Activated T-cell treated with anti-CD3 and anti-CD28 coated beads, Interleukin-2, amount 50 U/mL, for 4 hours (primary cell): ENCODE results near the gene IBA57. TPM values are rescaled to one million over a fixed set of nuclear protein-coding genes. Genes with fewer than 3 reads are reported as not detected.

Experiments used
- ATAC-seq, 2 donors: fragments of 200-7000 bp; cut with Tn5 transposase; one replicate each; pipeline ENCODE4 v1.10.0; 2021
- DNase-seq: peaks from one replicate; pipeline ENCODE4 v3.0.0-alpha.2; 2020
- H3K27me3 Mint-ChIP-seq: one replicate; pipeline ENCODE4 v1.8.0; 2021; ENCODE audit warnings: low read depth, mixed read lengths
- H3K36me3 Mint-ChIP-seq: one replicate; pipeline ENCODE4 v1.8.0; 2022; ENCODE audit warnings: mixed read lengths; ENCODE audit not compliant: insufficient read depth
- H3K4me1 Mint-ChIP-seq: one replicate; pipeline ENCODE4 v1.8.0; 2021; ENCODE audit warnings: low read depth, mixed read lengths
- H3K4me3 Mint-ChIP-seq: one replicate; pipeline ENCODE4 v1.8.0; 2021; ENCODE audit warnings: mild to moderate bottlenecking, moderate library complexity, mixed read lengths
- H3K9me3 Mint-ChIP-seq: one replicate; pipeline ENCODE4 v1.8.0; 2021; ENCODE audit warnings: mixed read lengths
- total RNA-seq, 3 donors: library from RNA; stranded (reverse); gene quantifications; one replicate each; pipeline ENCODE4 v1.2.1, GENCODE V29; 2021

Gene IBA57
- total RNA-seq, 3 donors from 2014 or later = 14.5 to 17.6 (median 15.9) TPM

DNA sequence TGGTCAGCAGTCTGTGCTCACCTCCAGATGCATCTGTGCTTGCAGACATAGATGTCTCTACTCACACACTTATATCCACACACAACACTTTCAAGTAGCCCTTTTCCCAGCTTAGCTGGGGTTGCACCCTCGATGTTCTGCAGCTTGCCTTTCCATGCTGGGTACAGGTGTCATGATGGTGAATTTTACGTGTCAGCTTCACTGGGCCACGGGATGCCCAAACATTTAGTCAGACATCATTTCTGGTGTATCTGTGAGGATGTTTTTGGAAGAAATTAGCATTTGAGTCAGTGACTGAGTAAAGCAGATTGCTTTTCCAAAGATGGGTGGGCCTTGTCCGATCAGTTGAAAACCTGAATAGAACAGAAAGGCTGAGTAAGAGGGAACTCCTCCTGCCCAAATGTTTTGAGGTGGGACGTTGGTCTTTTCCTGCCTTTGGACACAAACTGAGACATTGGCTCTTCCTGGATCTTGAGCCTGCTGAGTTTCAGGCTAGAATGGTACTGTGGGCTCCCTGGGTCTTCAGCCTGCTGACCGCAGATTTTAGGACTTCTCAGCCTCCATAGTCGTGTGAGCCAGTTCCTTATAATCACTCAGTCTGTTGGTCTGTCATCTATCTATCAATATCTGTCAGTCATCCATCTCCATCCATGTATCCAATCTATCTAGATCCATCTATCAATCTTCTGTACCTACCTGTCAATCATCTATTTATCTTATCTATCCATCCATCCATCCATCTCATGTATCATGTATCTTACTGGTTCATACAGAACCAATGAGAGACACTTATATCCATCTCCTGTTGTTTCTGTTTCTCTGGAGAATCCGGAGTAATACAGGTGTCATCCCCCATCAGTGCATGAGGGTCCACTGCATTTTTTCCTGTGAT is 29.6 kb downstream of the IBA57 start:
- Mint-ChIP-seq H3K36me3 (peaks cover 22% of the 10 kb centered on the region), H3K4me1 (no peaks in the 10 kb centered on the region)
- ATAC-seq = no peak

DNA sequence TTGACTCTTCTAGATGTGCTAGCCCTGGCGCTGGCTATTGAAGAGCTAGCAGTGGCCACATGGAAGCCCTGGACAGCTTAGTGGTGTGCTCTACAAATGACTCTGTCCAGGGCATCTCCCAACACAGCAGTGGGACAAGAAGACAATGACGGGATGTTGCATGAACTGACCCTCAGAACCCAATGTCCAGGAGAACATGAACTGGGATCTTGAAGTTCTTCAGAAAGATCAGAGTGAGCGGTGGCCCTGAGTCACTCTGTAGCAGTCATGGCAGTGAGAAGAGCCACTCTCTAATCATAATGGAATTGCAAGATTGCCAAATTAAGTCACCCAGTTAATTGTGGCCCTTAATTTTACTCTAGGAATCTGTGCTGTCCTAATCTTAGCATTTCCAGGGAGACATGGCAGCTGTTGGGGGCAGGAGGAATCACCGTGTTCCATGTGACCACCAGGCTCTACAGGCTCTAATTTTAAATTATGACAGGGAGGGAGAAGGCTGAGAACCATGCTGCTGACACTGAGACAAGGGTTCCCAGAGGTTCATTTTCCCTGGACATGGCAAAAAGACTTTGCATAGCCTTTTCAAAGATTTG is 32.0 kb downstream of the IBA57 start:
- Mint-ChIP-seq H3K27me3 (no peaks in the 10 kb centered on the region), H3K4me1 (no peaks in the 10 kb centered on the region), H3K4me3 (no peak overlapping the region), H3K9me3 (peaks cover 11% of the 10 kb centered on the region), H3K36me3 (peaks cover 27% of the 10 kb centered on the region)
- no peak for DNase-seq
- no peak for ATAC-seq

More for the DNA sequence above, 29.6 kb downstream of the IBA57 start:
- H3K4me3 Mint-ChIP-seq = no peak overlapping the region
- H3K27me3 Mint-ChIP-seq = no peaks in the 10 kb centered on the region
- DNase-seq = no peak
- peaks cover 11% of the 10 kb centered on the region for H3K9me3 Mint-ChIP-seq

- H3K4me1 Mint-ChIP-seq = no peaks in the 10 kb centered on the region
- ATAC-seq = no peak
- H3K4me3 Mint-ChIP-seq = no peak overlapping the region
- no peak for DNase-seq
- peaks cover 11% of the 10 kb centered on the region for H3K9me3 Mint-ChIP-seq
- H3K27me3 Mint-ChIP-seq = peaks cover 3% of the 10 kb centered on the region
- peaks cover 27% of the 10 kb centered on the region for H3K36me3 Mint-ChIP-seq
Measured at GRCh38 chr1:228198977-228199590, 33.5 kb downstream of the IBA57 start.

DNA sequence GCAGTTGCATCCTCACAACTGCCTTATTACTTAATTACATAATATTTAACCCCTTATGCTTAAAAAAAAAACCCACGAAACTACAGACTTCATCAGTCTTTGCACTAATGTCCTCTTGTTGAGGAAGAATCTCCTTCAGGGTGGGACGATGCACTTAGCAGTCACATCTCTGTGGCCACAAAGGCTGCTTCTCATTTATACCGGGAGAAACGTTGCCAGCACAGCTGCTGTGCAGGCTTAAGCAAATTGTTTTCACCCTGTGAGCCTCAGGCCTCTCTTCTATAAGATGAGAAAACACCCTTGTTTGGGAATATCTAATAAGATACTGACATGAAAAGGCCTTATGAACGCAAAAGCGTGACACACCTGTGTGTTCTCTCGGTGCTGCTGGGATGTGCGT is 39.4 kb downstream of the IBA57 start:
- H3K36me3 Mint-ChIP-seq = peaks cover 6% of the 10 kb centered on the region
- no peaks in the 10 kb centered on the region for H3K9me3 Mint-ChIP-seq
- H3K27me3 Mint-ChIP-seq = peaks cover 5% of the 10 kb centered on the region
- no peak for DNase-seq
- no peak overlapping the region for H3K4me3 Mint-ChIP-seq
- ATAC-seq = no peak
- H3K4me1 Mint-ChIP-seq = no peaks in the 10 kb centered on the region

- H3K4me3 Mint-ChIP-seq = no peak overlapping the region
- no peak for DNase-seq
Measured at GRCh38 chr1:228205526-228206436, 40.2 kb downstream of the IBA57 start.

DNA sequence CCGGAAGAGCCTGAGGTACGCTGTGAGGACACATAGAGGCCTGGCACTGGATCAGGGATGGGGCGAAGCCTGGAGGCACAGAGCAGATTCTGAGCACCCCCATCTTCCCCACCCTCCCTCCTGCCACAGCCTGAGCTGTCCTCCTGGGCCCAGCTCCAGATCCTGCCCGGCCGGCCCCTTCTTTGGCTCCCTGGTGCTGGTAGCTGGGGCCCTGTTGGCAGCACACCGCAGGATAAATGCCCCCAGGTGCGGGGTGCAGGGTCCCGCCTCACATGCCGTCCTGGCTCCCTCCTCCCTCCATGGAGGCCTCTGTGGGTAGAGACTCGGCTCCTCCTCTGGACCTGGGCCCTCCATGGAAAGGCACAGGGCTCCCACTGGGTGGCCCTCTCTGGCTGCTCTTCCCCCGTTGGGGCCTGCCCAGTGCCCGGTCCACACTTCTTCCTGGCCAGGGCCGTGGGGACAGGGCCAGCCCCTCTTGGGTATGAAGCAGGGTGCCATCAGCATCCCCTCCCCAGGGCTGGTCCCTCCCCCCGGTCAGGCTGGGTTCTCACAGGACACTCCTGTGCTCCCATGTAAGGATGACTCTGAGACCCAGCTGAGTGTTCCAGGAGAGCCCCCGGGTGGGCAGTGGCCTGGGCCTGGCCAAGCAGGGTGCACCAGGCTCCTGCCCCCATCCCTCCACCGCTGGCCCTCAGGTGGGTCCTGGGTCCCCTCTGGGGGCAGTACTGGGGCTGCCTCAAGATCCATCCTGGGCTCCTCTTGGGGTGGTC is 41.2 kb downstream of the IBA57 start:
- DNase-seq (no peak), ATAC-seq (no peak)
- peaks cover 7% of the 10 kb centered on the region for H3K27me3 Mint-ChIP-seq
- H3K4me3 Mint-ChIP-seq = no peak overlapping the region
- H3K4me1 Mint-ChIP-seq = no peaks in the 10 kb centered on the region
- H3K36me3 Mint-ChIP-seq = peaks cover 3% of the 10 kb centered on the region
- H3K9me3 Mint-ChIP-seq = no peaks in the 10 kb centered on the region

More at GRCh38 chr1:228205526-228206436, 40.2 kb downstream of the IBA57 start:
- Mint-ChIP-seq H3K27me3 (peaks cover 7% of the 10 kb centered on the region), H3K4me1 (no peaks in the 10 kb centered on the region), H3K36me3 (no peaks in the 10 kb centered on the region), H3K9me3 (no peaks in the 10 kb centered on the region)
- no peak for ATAC-seq

DNA sequence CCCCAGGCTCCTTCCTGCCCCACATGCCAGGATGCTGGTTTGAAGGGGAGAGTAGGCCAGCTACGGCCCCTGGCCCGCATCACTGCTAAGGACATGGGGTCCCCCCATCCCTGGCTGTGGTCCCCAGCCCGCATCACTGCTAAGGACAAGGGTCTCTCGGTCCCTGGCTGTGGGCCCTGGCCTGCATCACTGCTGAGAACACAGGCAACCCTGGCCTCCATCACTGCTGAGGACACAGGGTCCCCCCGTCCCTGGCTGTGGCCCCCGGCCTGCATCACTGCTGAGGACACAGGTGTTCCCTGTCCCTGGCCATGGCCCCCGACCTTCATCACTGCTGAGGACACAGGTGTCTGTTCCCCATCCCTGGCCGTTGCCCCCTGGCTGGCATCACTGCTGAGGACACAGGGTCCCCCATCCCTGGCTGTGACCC is 41.8 kb downstream of the IBA57 start:
- no peaks in the 10 kb centered on the region for H3K4me1 Mint-ChIP-seq
- no peak for DNase-seq

DNA sequence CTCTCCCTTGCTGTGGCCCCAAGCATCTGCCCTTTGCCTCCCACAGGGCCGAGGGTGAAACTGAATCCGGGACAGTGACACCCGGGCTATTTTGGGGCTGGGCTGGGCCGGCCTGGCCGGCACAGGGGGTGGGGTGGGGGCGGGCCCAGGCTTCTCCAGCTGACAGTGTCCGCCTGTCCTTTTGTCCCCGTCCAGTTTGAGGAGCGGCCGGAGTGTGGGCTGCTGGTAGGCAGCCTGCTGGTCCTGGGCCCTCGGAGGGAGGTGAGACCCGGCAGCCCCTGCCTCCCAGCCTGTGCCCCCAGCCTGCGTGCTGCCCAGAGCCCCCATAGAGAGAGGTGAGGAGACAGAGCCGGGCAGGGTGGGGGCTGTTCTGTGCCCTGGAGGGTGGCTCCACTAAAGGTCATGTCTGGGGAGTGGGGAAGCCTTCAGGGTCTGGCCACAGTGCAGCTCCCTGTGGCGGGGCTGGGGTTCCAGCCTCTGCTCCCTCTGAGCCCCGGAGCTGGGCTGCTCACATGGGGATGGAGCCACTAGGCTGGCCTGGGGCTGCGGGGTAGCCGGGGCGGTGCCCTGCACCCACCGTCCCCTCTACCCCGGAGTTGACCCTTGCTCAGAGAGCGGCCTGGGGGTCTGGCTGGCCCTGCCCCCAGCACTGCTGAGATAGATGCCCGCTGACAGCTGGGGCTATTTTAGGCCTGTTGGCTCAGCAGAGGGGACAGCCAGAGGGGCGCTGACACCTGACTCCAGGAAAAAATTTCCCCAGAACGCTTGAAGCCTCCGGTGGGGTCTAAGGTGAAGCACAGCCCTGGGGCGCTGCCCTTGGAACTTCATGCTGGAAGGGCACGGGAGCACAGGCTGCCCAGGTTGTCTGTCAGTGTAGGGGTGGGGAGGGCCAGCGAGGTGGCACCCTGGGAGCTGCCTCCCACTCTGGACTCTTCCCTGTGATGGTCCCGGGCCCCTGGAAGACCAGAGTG is 42.5 kb downstream of the IBA57 start, which contains the start of gene OBSCN:
Gene OBSCN, plus strand, starts transcription at position 194 of the 971 bp plus-strand sequence. CDS start 3,740 bp downstream, outside the sequence.
- Mint-ChIP-seq H3K27me3 (peaks cover 7% of the 10 kb centered on the region), H3K4me1 (no peaks in the 10 kb centered on the region), H3K4me3 (no peak within 1 kb of the TSS), H3K36me3 (peaks cover 3% of the 10 kb centered on the region), H3K9me3 (no peaks in the 10 kb centered on the region)
- DNase-seq (no peak), ATAC-seq (no peak)

More for the DNA sequence above, 41.8 kb downstream of the IBA57 start:
- ATAC-seq = no peak
- Mint-ChIP-seq H3K9me3 (no peaks in the 10 kb centered on the region), H3K27me3 (peaks cover 7% of the 10 kb centered on the region), H3K4me3 (no peak overlapping the region), H3K36me3 (peaks cover 3% of the 10 kb centered on the region)

DNA sequence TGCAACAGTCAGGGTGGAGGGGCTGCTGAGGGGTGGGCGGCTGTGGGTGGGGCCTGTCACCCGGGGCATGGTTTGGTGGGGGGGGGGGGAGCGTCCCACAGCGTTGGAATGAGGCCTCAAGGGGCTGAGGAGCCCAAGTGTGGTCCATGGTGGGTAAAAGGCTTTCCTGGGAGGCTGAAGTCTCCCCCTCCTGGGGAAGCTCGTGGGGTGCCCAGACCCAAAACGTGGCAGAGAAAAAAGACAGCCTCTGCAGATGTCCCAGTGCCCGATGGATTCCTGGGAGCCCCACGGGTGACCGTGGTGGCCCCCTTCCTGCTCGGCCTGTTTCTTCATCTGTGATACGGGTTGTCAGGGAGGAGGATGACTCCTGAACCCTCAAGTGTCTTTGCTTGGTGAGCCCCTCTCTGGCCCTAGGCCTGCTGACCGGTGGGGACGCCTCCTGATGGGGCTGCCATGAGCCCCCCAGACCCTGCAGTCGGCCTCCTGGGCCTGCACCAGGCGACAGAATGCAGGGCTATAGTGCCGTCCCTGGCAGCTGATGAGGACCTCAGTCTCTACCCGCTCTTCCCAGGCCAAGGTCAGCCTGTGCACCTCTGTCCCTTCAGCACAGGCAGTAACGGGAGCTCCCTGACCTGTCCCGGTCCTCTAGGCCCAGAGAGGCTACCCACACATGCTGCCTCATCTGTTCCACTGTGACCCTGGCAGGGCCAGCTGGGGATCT is 43.4 kb downstream of the IBA57 start:
- no peak overlapping the region for H3K4me3 Mint-ChIP-seq
- peaks cover 3% of the 10 kb centered on the region for H3K36me3 Mint-ChIP-seq
- no peak for ATAC-seq
- no peaks in the 10 kb centered on the region for H3K9me3 Mint-ChIP-seq
- no peak for DNase-seq
- peaks cover 4% of the 10 kb centered on the region for H3K27me3 Mint-ChIP-seq
- H3K4me1 Mint-ChIP-seq = peaks cover 2% of the 10 kb centered on the region

GRCh38 chr1:228209657-228210056 is 44.1 kb downstream of the IBA57 start:
- Mint-ChIP-seq H3K36me3 (peaks cover 3% of the 10 kb centered on the region), H3K4me1 (peaks cover 3% of the 10 kb centered on the region), H3K9me3 (no peaks in the 10 kb centered on the region), H3K4me3 (no peak overlapping the region), H3K27me3 (peaks cover 4% of the 10 kb centered on the region)
- DNase-seq = no peak
- ATAC-seq = no peak

DNA sequence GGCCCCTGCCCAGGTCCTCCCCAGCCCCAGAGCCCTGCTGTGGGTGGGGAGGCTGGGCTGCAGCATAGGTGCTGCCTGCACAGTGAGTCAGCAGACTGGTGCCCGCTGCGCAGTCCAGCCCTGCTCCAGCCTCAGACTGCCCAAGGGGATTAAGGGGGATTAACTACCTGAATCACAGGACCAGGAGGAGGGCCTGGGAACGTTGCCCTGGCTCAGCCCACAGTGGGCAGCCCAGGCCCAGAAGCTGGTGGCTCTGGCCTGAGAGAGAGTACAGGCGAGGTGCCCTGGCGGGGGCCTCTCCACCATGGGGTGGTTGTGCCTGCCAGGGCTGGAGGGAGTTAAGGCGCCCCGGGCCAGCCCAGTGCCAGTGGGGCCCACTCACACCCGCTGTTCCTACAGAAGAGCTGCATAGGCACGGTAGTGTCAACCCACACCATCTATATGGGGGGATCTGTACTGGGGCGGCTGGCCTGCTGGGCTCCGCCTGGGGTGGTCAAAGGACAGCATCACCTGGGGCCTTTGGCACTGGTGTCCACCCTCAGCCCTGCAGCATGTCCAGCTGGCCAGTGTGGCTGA is 44.6 kb downstream of the IBA57 start:
- Mint-ChIP-seq H3K9me3 (no peaks in the 10 kb centered on the region), H3K36me3 (peaks cover 3% of the 10 kb centered on the region), H3K4me3 (no peak overlapping the region), H3K27me3 (peaks cover 4% of the 10 kb centered on the region), H3K4me1 (peaks cover 5% of the 10 kb centered on the region)
- no peak for DNase-seq
- ATAC-seq = no peak
